IMR-90 (cell line): ENCODE measurements around the gene MRPL51. TPM values are rescaled to one million over a fixed set of nuclear protein-coding genes. Genes with fewer than 3 reads are reported as not detected.
A peak's percentile ranks its signal among the peaks of the same experiment; 100 is the strongest.

ENCODE experiments used
- ATAC-seq: fragments of 200-7000 bp; cut with Tn5 transposase; 2 replicates; pipeline ENCODE4 v1.9.1; 2020; ENCODE audit warnings: low read depth, mild to moderate bottlenecking, moderate library complexity
- BruUV-seq: library from RNA; stranded (reverse); fragments of 400-500 nt; replicated peaks from 2 replicates; lab custom pipeline; 2021; lab: Mats Ljungman, UMichigan
- CTCF ChIA-PET: fragments of 300-600 bp; formaldehyde crosslinking; extraction: SDS; loops from one replicate; lab custom pipeline; 2021; ENCODE audit warnings: antibody characterized with exemption; lab: Yijun Ruan, JAX
- POLR2A ChIA-PET: fragments of 300-600 bp; sonication (Branson Sonifier 250); formaldehyde crosslinking; loops from one replicate; lab custom pipeline; 2022; ENCODE audit warnings: antibody characterized with exemption; ENCODE audit not compliant: unreplicated experiment; lab: Charles Lee
- DNase-seq: peaks from one replicate; pipeline ENCODE4 v3.0.0; 2013
- H2AFZ ChIP-seq: replicated peaks from 2 replicates; pipeline ENCODE3; 2013; ENCODE audit warnings: low read length, mild to moderate bottlenecking; ENCODE audit not compliant: poor library complexity
- H2AK5ac ChIP-seq: 2 replicates; pipeline ENCODE4 v1.6.1; 2013; ENCODE audit warnings: low read depth, low read length, inconsistent platforms
- H2AK9ac ChIP-seq: replicated peaks from 2 replicates; pipeline ENCODE3; 2013; ENCODE audit warnings: mild to moderate bottlenecking, low read depth, low read length, moderate library complexity; ENCODE audit not compliant: poor library complexity
- H2BK120ac ChIP-seq: 2 replicates; pipeline ENCODE4 v1.6.1; 2013; ENCODE audit warnings: low read depth, low read length, inconsistent platforms
- H2BK15ac ChIP-seq: 3 replicates; pipeline ENCODE4 v1.6.1; 2013; ENCODE audit warnings: low read depth, low read length, inconsistent platforms
- H2BK20ac ChIP-seq: 2 replicates; pipeline ENCODE4 v1.6.1; 2013; ENCODE audit warnings: low read depth, mild to moderate bottlenecking, inconsistent platforms, low read length, moderate library complexity
- H2BK5ac ChIP-seq: 2 replicates; pipeline ENCODE4 v1.6.1; 2013; ENCODE audit warnings: mild to moderate bottlenecking, low read depth, low read length, inconsistent platforms; ENCODE audit not compliant: poor library complexity, severe bottlenecking
- H3K14ac ChIP-seq: replicated peaks from 2 replicates; pipeline ENCODE4 v1.6.1; 2013; ENCODE audit warnings: low read depth, low read length, inconsistent platforms
- H3K18ac ChIP-seq: 2 replicates; pipeline ENCODE4 v1.6.1; 2013; ENCODE audit warnings: low read depth, low read length, control low read depth
- H3K23ac ChIP-seq: 2 replicates; pipeline ENCODE4 v1.6.1; 2013; ENCODE audit warnings: low read depth, low read length, inconsistent platforms
- H3K27ac ChIP-seq: 2 replicates; pipeline ENCODE4 v1.5.1; 2013; ENCODE audit warnings: mild to moderate bottlenecking, control low read depth, low read length; ENCODE audit not compliant: insufficient read depth
- H3K27me3 ChIP-seq: 2 replicates; pipeline ENCODE4 v1.6.1; 2013; ENCODE audit warnings: low read length; ENCODE audit not compliant: control insufficient read depth, insufficient read depth
- H3K36me3 ChIP-seq: 2 replicates; pipeline ENCODE4 v1.6.1; 2013; ENCODE audit warnings: low read length, mixed read lengths; ENCODE audit not compliant: control insufficient read depth, insufficient read depth
- H3K4ac ChIP-seq: 2 replicates; pipeline ENCODE4 v1.6.1; 2013; ENCODE audit warnings: low read depth, low read length, inconsistent platforms
- H3K4me1 ChIP-seq: 2 replicates; pipeline ENCODE4 v1.6.1; 2013; ENCODE audit warnings: low read length, mixed read lengths; ENCODE audit not compliant: control insufficient read depth, insufficient read depth
- H3K4me2 ChIP-seq: 2 replicates; pipeline ENCODE4 v1.6.1; 2013; ENCODE audit warnings: low read depth, mild to moderate bottlenecking, control low read depth, low read length, moderate library complexity
- H3K4me3 ChIP-seq: 2 replicates; pipeline ENCODE4 v1.5.1; 2013; ENCODE audit warnings: low read depth, mild to moderate bottlenecking, control low read depth, low read length, moderate library complexity; ENCODE audit not compliant: insufficient read depth
- H3K56ac ChIP-seq: 2 replicates; pipeline ENCODE4 v1.6.1; 2013; ENCODE audit warnings: low read length, inconsistent platforms; ENCODE audit not compliant: insufficient read depth; ENCODE audit errors: extremely low read depth
- H3K79me1 ChIP-seq, 2 experiments: 2 replicates each; pipeline ENCODE4 v1.6.1; 2013; ENCODE audit warnings: low read length in 2 of 2, inconsistent platforms in 1 of 2, low read depth in 1 of 2
- H3K9ac ChIP-seq: 2 replicates; pipeline ENCODE4 v1.6.1; 2013; ENCODE audit warnings: low read depth, low read length, control low read depth
- H3K9me1 ChIP-seq: 2 replicates; pipeline ENCODE4 v1.6.1; 2013; ENCODE audit warnings: low read length, inconsistent platforms; ENCODE audit not compliant: insufficient read depth
- H3K9me3 ChIP-seq: 2 replicates; pipeline ENCODE4 v1.6.1; 2013; ENCODE audit warnings: low read length; ENCODE audit not compliant: control insufficient read depth, insufficient read depth
- H4K20me1 ChIP-seq: 2 replicates; pipeline ENCODE4 v1.6.1; 2013; ENCODE audit warnings: low read length, inconsistent platforms; ENCODE audit not compliant: insufficient read depth
- H4K5ac ChIP-seq: 2 replicates; pipeline ENCODE4 v1.6.1; 2013; ENCODE audit warnings: mild to moderate bottlenecking, low read depth, low read length, control low read depth
- H4K8ac ChIP-seq, 2 experiments: 2 replicates each; pipeline ENCODE4 v1.6.1; 2013; ENCODE audit warnings: low read depth in 2 of 2, low read length in 2 of 2, control low read depth in 1 of 2, inconsistent platforms in 1 of 2
- H4K91ac ChIP-seq: 2 replicates; pipeline ENCODE4 v1.6.1; 2013; ENCODE audit warnings: low read depth, low read length, inconsistent platforms; ENCODE audit not compliant: insufficient read depth
- BHLHE40 ChIP-seq: fragments of 150-350 bp; IDR thresholded peaks from 2 replicates; pipeline ENCODE4 v1.6.1; 2016; ENCODE audit warnings: mild to moderate bottlenecking, low read depth, low read length
- CEBPB ChIP-seq: IDR thresholded peaks from 2 replicates; pipeline ENCODE4 v1.6.1; 2012; ENCODE audit warnings: low read depth, low read length, improper control_type of control experiment
- MAZ ChIP-seq: IDR thresholded peaks from 2 replicates; pipeline ENCODE4 v1.6.1; 2012; ENCODE audit warnings: low read depth, mild to moderate bottlenecking, low read length, improper control_type of control experiment, moderate library complexity, borderline replicate concordance
- NFE2L2 ChIP-seq: fragments of 150-350 bp; IDR thresholded peaks from 2 replicates; pipeline ENCODE4 v1.6.1; 2016; ENCODE audit warnings: low read depth, mild to moderate bottlenecking, low read length
- POLR2A ChIP-seq: IDR thresholded peaks from 2 replicates; pipeline ENCODE4 v1.6.1; 2012; ENCODE audit warnings: mild to moderate bottlenecking, low read depth, low read length
- RAD21 ChIP-seq: IDR thresholded peaks from 2 replicates; pipeline ENCODE4 v1.6.1; 2012; ENCODE audit warnings: low read length, improper control_type of control experiment
- RCOR1 ChIP-seq: IDR thresholded peaks from 2 replicates; pipeline ENCODE4 v1.6.1; 2012; ENCODE audit warnings: mild to moderate bottlenecking, low read length, improper control_type of control experiment; ENCODE audit not compliant: insufficient replicate concordance
- RFX5 ChIP-seq: IDR thresholded peaks from 2 replicates; pipeline ENCODE4 v1.8.0; 2012; ENCODE audit warnings: low read depth, mild to moderate bottlenecking, low read length, moderate library complexity
- SMC3 ChIP-seq: fragments of 150-350 bp; IDR thresholded peaks from 2 replicates; pipeline ENCODE4 v1.6.1; 2016; ENCODE audit warnings: low read depth, mild to moderate bottlenecking, antibody characterized with exemption, low read length, moderate library complexity
- USF2 ChIP-seq: fragments of 150-350 bp; IDR thresholded peaks from 2 replicates; pipeline ENCODE4 v1.6.1; 2017; ENCODE audit warnings: mild to moderate bottlenecking, antibody characterized with exemption, low read length, low read depth
- whole genome bisulfite sequencing, 2 experiments: methylation state at CpG; one replicate each; pipeline versions ENCODE4 v1.1.5 to v1.1.7; 2013; ENCODE audit warnings: missing lambda C conversion rate in 2 of 2; ENCODE audit not compliant: insufficient read length in 1 of 2; ENCODE audit errors: extremely low coverage in 2 of 2; 5-methylcytosine and 5-hydroxymethylcytosine counted together
- dilution Hi-C: fragments of 300-500 bp; cut with HindIII; formaldehyde crosslinking; loops from one replicate; pipeline ENCODE4 v1.14.3; 2018; ENCODE audit warnings: low sequenced_read_pairs; ENCODE audit not compliant: unreplicated experiment
- in situ Hi-C: fragments of 300-500 bp; cut with MboI; formaldehyde crosslinking; loops from 3 replicates; pipeline ENCODE4 v1.14.3; 2019; ENCODE audit warnings: low sequenced_read_pairs, inconsistent platforms, mixed read lengths
- intact Hi-C: fragments of 100-400 bp; cut with micrococcal nuclease; formaldehyde crosslinking; loops from 2 replicates; pipeline ENCODE4 v1.10.0; 2022
- polyA plus RNA-seq, 3 experiments: library from polyadenylated mRNA; depleted of rRNA; stranded (reverse); fragments of >200 nt; gene quantifications; 2 replicates each; pipeline ENCODE4 v1.2.3, GENCODE V29; 2012; ENCODE audit warnings: low replicate concordance in 1 of 3
- total RNA-seq: library from RNA; depleted of rRNA; stranded (reverse); fragments of >200 nt; gene quantifications from 2 replicates; pipeline ENCODE4 v1.2.3, GENCODE V29; 2012
- TF ChIP-seq, protein P1 (sequence below): conservative IDR thresholded peaks from 2 replicates; pipeline ENCODE4 v1.5.1; 2012; ENCODE audit warnings: mild to moderate bottlenecking, low read depth, low read length, improper control_type of control experiment

Gene MRPL51
- total and polyA plus RNA-seq, 2 of the 4 experiments (the other 2 are of a cell fraction) = 80.1 to 160 TPM

- TF ChIP-seq USF2 (no peak), NFE2L2 (peak; percentile 93)
Observed at GRCh38 chr12:6532051-6532926, 39.2 kb upstream of the MRPL51 start (continued).

DNA sequence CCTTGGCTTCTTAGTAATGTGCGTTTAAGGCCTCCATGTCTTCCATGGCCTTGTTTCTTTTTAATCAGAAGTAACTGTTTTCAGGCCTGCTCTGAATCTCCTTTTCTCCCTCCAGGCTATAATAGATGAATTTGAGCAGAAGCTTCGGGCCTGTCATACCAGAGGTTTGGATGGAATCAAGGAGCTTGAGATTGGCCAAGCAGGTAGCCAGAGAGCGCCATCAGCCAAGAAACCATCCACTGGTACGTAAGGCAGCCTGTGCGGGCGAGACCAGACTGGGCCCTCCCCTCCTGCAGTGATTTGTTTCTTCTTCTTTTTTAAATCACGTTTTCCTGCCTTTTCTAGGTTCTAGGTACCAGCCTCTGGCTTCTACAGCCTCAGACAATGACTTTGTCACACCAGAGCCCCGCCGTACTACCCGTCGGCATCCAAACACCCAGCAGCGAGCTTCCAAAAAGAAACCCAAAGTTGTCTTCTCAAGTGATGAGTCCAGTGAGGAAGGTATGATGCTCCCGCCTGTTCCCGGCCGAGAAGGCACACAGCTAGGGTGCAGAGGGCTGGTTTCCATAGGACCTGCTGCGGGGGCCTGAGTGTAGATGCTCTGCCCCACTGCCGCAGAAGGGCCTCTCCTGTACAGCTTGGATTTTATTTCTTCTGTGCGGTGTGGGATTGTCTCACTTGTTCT lies 37.7 kb upstream of the MRPL51 start:
- Histone ChIP-seq H3K79me1 (peaks cover 10 to 52% of the 10 kb centered on the region in 2 experiments), H3K4me3 (no peak overlapping the region), H3K4me1 (peaks cover 9% of the 10 kb centered on the region), H2AFZ (no peak overlapping the region), H3K4ac (no peak overlapping the region), H2AK9ac (no peak overlapping the region), H3K14ac (no peak overlapping the region), H3K9me3 (no peaks in the 10 kb centered on the region), H3K9ac (no peak overlapping the region), H4K91ac (no peak overlapping the region), H2BK20ac (no peak overlapping the region), H3K56ac (no peak overlapping the region), H3K27me3 (no peaks in the 10 kb centered on the region), H4K8ac (no peak overlapping the region), H3K23ac (0 out of 2 replicates have a peak overlapping the region, but pooled peaks have one; percentile 40), H3K4me2 (no peak overlapping the region), H3K36me3 (peaks cover 51% of the 10 kb centered on the region), H3K18ac (no peak overlapping the region), H2AK5ac (no peak overlapping the region), H3K27ac (no peak overlapping the region), H4K20me1 (peaks cover 14% of the 10 kb centered on the region), H2BK15ac (no peak overlapping the region), H2BK120ac (no peak overlapping the region), H3K9me1 (no peaks in the 10 kb centered on the region), H2BK5ac (no peak overlapping the region), H4K5ac (no peak overlapping the region)
- intact Hi-C loops = no loop called here
- no TSS peak for BruUV-seq
- ChIA-PET POLR2A (no interaction called here), CTCF (no interaction called here)
- ATAC-seq (no peak), DNase-seq (no peak)
- TF ChIP-seq RAD21 = no peak
- TF ChIP-seq MAZ = no peak
- no peak for TF ChIP-seq BHLHE40
- TF ChIP-seq CEBPB = no peak
- no peak for TF ChIP-seq RFX5
- no peak for TF ChIP-seq SMC3
- no peak for TF ChIP-seq RCOR1
- TF ChIP-seq POLR2A = no peak
- no peak for TF ChIP-seq USF2
- TF ChIP-seq, protein P1, sequence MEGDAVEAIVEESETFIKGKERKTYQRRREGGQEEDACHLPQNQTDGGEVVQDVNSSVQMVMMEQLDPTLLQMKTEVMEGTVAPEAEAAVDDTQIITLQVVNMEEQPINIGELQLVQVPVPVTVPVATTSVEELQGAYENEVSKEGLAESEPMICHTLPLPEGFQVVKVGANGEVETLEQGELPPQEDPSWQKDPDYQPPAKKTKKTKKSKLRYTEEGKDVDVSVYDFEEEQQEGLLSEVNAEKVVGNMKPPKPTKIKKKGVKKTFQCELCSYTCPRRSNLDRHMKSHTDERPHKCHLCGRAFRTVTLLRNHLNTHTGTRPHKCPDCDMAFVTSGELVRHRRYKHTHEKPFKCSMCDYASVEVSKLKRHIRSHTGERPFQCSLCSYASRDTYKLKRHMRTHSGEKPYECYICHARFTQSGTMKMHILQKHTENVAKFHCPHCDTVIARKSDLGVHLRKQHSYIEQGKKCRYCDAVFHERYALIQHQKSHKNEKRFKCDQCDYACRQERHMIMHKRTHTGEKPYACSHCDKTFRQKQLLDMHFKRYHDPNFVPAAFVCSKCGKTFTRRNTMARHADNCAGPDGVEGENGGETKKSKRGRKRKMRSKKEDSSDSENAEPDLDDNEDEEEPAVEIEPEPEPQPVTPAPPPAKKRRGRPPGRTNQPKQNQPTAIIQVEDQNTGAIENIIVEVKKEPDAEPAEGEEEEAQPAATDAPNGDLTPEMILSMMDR = no peak
- dilution Hi-C loops = no loop called here
- in situ Hi-C loops = no loop called here
- WGBS, 2 experiments = 98% methylated on average over 10 of the region's 18 CpGs; no CpG with 5 or more reads in 1 of the 2 experiments
